Measurements from ENCODE around the gene SORCS2.

The SORCS2 gene

DNA sequence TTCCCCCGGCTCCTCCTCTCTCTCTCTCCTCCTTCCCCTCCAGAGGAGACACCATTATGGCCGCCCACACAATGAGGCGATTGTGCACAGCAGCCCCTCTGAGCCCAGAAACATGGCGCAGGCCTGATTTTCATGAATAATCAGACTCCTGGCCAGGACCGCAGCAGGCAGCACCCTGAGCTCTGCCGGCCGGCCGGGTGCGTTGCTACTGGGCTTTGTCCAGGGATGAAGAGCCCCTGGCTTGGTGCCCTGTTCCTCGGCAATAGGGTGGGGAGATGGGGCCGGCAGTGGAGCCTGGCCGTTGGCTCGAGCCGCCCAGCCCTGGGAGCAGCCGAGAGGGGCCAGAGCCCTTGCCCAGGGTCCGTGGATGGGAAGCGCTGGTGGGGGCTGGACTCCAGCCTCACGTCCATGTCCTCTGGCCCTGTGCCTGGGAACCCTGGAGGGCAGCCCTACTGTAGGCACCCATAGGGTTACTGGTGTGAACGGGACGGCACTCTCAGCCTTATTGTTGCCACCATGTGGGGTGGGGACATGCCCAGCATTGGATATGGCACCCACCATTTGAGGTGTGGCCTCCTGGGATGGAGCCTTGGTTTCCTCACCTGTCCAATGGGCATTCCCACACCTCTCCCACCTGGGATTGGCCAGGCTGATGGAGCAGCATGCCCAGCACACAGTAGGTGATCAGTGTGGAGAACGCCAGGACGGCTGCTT lies 103.0 kb downstream of the SORCS2 start:
- DNase-seq = no peak

DNA sequence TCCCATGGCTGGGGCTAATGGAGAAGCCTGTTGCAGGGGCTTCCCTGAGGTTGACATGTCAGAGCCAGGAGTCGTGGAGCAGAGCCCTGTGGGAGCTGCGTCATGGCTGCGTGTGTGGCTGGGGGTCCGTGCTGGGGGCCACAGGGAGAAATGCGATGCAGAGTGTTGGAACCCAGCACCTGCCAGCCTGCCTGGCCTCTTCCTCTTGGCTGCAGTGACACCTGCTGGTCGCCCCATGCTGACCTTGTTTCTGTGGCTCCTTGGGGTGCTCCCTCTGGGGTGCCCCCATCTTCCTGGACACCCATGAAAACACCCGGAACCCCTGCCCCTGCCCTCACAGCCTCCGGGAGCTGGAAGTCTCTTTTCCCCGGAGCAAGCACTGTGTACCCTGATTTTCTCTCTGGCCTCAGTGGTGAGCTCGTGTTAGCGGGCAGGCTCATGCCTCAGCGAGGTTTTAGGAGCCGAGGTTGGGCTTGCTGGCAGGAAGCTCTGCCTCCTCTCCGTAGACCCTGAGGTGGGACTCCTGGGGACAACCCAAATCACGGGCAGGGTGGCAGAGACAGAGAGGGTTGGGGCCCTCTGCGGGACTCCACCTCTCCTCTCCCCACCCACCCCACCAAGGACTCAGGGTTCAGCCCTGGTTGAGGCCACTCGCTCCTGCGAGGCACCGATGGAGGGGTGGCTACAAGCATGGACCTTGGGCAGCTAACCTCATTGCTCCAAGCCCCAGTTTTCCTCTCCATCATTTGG lies 103.7 kb downstream of the SORCS2 start:
- no peak for DNase-seq

DNA sequence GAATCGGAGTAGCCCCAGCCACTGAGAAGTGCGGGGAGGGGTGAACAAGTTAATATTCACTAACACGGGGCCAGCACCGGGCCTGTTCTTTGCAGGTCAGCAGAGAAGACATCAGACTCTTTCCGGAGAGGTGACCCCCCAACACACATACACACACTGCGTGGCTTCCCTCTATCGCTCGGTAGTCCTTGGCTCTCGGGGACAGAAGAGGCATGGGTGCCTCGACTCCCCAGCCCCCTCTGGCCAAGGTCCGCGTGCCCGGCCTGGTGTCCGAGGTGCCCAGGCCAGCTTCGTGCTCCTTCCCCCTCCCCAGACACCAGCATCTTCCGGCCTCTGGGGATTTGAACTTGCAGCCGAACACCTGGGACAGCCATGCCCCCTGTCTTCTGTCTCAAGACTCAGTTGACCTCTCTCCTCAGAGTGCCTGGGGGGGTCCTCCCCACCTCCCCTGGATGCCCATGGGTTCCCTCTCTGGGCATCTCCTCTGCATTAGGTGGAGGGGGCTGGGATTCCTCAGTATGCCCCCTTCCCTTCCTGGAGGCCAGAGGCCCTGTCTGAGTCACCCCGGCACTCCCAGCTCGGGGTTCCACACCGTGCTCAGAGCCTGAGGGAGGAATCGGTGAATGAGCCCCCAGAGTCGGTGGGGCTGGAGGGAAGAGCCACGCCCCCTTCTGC lies 104.5 kb downstream of the SORCS2 start:
- DNase-seq = no peak

DNA sequence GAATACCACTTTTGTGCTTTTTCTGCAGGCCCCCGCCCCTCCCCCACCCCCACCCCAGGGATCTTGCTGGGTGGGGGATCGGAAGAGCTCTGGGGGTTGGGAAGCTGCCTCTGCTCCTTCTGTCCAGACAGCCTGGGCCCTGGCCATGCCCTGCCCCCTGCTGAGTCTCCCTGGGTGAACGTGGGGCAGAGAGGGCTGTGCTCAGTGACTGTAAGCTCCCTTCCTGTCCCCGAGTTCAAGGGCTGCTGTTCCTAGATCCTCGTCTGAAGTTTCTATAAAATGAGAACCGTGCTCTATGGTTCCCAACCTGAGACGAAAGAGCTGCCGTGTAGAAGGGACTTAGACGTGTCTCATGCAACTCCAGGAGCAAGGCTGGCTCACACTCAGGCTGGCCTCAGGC lies 105.0 kb downstream of the SORCS2 start:
- no peak for DNase-seq

DNA sequence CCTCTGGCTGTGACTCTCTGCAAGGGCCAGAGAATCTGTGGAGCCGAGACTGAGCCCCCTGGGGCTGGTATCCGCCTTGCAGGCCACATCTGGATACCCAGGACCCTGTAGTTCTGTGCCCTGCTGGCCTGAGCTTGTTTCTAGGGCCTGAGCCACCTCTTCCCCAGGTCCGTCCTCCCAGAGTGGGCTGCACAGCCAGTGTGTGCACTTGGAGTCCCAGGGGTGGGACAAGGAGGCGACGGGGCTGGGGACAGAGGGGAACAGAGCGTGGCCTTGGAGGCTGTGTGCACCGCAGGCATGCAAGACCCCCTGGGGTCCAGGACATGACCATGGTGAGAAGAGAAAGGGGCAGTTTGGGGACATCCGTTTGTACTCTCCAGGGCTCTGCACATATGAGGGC lies 105.5 kb downstream of the SORCS2 start:
- no peak for DNase-seq

DNA sequence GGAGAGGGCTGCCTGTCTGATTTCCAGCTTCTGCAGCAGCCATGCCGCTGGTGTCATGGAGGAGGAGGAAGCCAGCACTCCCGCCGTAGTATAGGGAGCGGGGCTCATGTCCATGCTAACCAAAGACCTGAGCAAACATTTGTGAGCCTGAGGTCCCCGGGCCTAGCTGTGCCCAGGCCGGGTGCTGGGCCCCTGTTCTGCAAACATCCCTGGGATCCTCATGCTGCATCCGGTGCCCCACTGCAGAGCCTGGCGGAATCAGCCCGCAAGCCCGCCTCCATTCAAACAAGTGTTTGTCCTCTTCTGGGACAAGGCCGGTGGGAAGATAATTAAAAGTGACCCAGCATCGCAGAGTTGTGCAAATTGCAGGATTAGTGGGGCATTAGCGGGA lies 106.3 kb downstream of the SORCS2 start:
- DNase-seq = no peak

DNA sequence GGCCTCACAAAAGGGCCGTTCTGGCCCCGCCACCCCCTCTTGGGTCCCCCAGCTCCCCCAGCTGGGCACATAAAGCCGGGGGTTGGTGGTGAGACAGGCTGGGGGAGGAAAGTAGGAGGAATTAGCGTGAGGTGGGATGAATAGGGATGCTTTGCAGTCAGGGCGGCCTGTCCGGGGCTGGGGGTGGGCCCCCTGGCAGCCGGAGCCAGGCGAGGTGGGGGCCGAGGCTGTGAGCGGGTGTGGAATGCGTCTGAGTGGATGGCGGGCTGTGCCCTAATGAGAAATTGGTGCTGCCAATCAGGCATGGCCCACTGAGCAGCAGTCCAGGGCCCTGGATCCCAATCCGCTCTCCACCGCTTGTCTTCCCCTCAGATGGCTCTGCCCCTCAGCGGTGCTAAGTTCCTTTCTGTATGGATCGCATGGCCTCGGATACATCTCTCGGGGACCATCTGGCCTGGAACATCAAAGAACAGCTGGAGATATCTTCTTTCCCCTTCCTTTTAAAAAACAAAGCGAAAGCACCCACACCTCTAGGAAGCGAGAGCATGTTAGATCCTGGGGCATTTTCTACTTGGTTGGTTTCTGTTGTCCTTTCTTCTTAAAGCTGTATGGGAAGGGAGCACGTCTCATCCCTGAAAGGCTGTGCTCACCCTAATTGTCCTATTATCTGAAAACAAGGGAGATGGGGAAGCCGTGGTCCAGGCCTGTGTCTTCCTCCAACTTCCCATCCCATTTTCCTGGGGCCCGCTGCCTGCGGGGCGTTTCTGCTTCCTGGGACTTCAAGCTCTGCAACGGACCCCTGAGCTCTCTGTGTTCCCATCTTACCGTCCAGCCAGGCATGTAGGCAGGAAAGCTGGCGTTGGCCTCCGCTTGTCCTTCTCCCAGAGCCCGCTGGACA lies 106.9 kb downstream of the SORCS2 start:
- DNase-seq = no peak

DNA sequence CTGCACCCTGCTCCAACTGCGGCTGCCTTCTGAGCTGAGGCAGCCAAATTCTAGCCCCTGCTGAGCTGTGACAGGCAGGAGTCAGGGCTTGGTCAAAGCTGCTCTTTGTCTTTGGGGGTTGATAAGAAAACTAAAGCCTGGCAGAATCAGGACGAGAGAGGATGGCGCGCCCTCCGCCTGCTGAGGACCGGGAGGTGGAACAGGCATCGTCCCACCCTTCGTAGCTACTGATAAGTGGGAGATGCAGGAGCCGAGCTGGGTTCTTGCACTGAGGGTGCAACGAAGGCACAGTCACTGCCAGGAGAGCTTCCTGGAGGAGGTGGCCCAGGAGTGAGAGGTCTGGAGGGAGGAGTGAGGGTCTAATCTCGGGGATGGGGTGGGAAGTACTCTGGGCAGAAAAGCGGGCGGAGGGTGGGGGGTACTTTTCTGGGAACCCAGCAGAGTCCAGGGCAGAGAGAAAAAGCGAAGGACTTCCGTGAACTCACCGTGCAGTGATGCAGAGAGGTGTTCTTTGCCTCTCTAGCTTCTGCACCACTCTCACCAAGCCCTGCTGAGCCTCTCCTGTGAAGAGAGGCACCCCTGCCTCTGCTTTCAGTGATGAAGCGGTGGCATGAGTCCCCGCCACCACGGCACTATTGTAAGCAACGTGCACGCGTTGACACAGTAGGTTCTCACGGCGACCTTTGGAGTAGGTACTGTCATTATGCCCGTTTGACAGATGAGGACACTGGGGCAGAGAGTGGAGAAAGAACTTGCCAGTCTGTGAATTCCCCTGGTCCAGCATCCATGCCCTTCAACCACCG lies 107.8 kb downstream of the SORCS2 start:
- DNase-seq = no peak

DNA sequence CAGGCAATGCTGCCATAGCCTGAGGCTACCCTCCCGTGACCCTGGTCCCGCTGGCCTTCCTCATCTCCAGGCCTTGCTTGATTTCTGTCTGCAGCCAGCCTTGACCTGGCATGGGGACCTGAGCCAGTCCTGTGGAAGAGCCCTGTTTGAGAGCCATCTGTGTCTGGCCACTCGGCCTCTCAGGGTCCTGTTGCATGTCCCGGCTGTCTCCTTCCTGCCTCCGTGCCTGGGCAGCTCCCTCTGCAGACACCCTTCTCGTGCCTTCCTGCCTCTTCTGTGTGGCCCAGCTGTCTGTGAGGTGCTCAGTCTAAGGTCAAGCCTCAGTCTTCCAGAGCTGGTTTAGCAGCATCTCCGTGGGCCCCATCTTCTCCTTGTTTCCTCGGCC lies 108.4 kb downstream of the SORCS2 start:
- no peak for DNase-seq

DNA sequence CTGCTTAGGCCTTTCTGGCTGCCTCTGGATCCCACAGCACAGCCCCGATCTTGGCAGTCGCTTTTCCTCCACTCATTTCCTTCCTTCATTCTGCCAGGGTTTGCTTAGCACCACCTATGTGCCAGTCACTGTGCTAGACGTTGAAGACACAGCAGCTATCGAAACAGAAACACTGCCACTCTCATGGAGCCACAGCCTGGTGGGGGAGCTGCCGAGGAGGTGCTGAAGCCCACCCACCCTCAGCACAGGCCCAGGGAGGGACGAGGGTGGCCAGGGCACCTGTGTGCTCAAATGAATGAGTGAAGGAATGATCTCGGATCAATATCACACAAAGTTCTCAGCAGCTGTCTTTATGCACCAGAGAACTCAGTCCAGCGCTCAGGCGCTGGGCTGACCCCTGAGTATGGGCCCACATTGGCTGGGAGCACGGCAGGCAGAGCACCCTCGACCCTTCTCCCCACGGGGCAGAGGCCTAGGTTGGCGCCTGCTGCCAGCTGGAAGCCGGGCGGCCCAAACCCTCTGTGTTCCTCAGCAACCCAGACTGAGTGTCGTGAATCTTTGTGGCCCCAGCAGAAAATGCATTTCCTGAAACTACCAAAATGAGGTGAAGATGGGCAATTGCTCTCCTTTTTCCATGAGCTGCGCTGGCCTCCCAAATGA lies 108.9 kb downstream of the SORCS2 start:
- no peak for DNase-seq

DNA sequence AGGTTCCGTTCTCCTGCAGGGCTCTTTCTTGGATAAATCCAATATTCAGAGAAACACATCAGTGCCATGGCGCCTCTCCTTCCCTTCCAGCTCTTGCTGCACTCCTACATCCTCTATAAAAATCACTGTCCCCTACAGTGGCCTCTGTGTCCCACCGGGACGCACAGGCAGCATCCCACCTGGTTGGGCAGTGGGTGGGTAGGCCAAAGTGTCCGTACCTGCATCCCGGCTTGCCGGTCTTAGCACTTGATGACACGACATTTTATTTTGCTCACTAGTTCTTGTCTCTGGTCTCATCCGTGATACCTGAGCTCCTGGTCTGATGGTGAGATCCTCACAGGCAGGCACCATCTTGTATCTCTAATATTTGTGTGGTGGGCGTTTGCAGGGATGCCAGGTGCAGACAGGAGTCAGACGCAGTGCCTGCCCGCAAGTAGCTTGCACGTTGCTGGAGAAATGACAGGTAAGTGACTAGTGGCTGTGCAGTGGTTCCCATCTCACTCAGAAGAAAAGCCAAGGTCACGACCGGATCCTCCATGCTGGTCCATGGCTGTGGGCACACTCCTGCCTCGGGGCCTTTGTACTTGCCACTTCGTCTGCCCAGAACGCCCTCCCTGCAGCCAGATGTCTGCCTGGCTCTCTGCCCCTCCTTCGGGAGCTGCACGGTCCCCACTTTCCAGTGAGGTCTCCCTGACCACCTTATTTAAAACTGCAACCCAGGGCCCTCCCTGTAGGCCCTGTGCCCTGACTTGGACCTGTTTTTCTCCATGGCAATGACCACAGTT lies 109.7 kb downstream of the SORCS2 start:
- DNase-seq = no peak

DNA sequence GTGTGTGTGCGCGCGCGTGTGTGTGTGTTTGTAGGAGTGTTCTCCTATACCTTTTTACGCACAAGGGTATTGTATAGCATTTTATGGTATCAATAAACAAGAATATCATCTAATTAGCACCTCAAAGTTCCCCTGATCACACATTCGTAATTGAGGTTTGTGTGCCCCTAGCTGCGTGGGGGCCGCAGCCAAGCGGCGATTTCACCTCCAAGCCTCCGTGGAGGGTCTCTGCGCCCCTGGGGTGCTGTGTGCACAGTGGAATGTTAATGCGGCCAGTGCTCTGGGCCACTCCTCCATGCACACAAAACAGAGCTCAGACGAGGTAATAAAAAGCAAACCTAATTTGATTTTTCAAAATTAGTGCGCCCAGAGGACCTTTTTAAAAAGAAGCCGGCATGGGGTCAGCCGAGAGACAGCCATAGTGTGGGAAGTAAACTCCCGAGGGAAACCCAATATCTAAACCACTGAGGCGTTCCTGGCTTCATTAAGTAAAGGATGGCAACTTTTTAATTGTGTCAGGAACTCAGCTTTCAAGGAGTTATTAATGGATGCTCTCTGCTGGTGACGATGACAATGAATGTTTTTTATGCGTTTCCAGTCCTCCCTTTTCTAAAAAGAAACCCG lies 110.6 kb downstream of the SORCS2 start:
- DNase-seq = no peak

DNA sequence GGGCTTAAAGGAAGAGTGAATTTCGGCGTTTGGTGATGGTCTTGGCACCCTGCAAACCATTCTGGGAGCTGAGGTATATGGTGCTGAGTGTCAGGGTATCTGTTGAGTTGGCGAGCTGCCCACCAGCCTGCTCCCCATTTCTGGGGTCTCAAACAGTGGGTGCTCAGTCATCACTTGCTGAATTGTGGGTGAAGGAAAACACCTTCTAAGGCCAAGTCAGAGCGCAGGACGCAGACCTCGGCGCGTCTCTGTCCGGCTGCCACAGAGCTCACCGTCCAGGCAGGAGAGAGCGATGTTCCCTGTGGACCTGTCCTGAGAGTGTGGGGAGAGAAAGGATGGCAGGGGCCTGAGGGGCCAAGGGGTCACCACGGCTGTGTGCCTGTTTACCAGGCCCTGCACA lies 111.2 kb downstream of the SORCS2 start:
- no peak for DNase-seq

DNA sequence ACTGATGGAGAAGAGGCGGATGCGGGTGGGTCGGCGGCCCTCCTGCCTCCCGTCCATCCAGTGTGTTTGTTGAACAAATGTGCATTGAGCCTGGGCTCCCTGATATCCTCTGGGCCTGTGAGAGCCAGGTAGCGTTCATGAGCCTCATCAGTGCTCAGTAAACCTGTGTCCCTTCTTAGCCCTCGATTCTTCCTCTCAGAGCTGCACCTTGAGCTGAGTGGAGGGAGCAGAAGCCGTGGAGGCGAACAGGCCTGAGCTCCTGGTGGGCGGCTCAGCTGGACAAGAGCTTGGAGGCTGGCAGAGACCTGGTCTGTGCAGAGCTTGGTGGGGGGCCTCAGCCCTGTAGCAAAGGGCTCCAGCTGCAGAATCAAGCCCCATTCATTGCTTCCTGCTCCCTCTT lies 112.1 kb downstream of the SORCS2 start:
- DNase-seq = no peak

DNA sequence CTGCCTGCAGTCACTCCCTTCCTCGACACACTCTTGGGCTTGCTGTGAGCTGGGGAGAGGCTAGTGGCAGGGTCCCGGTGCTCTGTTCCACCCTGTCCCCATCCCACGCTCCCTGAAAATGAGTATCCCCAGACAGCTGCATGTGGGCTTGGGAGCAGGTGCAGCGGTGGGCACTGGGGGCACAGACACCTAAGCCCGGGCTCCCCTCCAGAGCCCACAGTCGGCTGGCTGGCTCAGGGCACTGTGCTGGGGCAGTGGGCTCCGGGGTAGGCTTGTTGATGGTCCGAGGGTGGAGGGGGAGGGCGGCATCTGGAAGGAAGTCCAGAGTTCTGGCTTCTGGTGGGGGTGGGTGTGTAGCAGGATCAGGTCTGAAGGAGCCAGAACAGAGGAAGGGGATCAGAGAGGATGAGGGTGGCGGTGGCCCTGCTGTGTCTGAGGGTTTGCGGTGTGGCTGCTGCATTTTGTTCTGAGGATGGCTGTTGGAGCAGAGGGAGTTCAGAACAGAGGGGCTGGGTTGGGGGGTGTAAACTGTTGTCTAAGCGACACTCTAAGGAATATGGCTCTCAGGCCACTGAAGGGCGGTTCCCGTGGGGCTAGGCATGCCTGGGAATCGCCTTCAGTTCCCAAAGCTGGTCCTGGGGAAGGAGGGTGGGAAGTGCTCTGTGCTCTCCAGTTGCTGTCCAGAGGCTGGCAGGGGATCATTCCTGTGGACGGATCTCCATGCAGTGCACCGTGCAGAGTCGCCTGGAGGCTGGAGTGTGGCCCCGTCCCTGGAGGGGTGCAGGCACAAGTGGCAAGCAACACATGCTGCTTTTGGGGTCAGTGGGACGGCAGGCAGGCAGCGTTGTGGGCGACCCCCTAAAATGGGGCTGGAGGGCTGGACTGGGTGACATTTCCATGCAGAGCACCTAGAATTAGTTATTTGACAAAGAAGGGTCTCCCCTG lies 114.0 kb downstream of the SORCS2 start:
- DNase-seq = no peak

DNA sequence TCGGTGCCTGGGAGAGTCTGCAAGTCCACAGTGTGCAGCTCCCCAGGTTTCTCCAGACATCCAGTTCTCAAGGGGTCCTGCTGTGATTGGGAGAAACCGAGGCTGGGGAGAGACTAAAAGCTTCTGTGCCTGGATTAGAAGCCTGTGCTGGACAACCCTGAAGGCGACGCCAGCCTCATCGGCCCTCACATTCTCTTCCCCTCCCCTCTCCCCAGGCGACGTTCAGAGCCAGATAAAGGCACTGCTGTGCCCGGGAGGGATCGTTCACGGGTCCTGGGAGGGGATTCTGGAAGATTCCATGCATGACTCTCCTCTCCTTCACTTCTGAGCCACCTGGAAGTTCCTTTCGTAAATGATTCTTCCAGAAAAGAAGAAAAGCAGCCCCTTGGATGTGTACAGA lies 114.6 kb downstream of the SORCS2 start:
- no peak for DNase-seq

DNA sequence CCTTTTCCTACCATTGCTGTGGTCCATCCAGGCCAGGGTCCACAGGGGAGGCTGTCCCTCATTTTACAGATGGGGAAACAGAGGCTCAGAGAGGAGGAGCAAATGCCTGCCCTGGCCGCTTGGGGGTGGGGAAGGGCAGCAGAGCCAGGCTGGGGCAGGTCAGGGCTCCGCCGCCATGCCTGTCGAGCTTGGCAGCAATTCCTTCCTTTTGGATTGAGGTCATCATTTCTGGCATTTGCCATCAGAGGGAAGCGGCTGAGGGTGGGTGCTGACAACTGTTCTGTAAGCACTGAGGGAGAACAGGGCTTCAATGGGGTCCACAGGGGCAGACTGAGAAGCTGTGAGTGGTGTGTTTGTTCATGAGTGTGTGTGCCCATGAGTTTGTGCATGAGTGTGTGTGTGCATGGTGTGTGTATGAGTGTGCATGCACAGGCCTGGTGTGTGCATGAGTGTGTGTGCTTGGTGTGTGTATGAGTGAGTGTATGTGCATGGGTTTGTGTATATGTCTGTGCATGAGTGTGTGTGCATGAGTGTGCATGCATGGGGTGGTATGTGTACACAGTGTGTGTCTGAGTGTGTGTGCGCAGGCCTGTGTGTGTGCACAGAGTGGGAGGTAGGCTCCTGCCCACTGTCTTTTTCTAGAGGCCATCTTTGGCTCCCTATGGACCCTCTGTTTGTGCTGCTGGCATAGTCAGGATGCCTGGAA lies 115.2 kb downstream of the SORCS2 start:
- no peak for DNase-seq

DNA sequence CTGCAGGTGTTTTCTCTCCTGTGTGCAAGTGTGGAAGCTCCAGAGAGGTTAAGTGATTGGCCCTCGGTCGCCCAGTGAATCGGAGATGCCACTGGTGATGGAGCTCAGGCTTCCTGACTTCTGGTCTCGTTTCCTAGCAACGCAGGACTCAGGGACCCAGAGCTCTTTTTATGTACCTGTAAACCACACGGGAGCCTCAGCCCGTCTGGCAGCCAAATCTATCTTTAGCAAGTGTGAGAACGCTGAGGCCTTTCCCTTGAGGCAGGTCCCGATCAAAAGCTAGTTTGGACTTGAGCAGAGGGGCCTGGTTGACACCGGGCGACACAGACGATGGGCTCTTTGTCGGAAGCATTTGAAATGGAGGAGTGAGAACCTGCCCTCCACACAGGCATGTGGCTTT lies 116.8 kb downstream of the SORCS2 start:
- DNase-seq = no peak
